GM12892 (cell line): Measurements from ENCODE around the gene GLT1D1.

ENCODE experiments used
- POLR2A ChIP-seq: IDR thresholded peaks from 2 replicates; pipeline ENCODE4 v1.6.1; 2011; ENCODE audit warnings: low read depth, low read length, control low read depth
- POLR2AphosphoS5 ChIP-seq: IDR thresholded peaks from 2 replicates; pipeline ENCODE4 v1.6.1; 2011; ENCODE audit warnings: low read depth, low read length, control low read depth
- TAF1 ChIP-seq: IDR thresholded peaks from 2 replicates; pipeline ENCODE4 v1.6.1; 2011; ENCODE audit warnings: low read depth, mild to moderate bottlenecking, control low read depth, low read length, borderline replicate concordance

DNA sequence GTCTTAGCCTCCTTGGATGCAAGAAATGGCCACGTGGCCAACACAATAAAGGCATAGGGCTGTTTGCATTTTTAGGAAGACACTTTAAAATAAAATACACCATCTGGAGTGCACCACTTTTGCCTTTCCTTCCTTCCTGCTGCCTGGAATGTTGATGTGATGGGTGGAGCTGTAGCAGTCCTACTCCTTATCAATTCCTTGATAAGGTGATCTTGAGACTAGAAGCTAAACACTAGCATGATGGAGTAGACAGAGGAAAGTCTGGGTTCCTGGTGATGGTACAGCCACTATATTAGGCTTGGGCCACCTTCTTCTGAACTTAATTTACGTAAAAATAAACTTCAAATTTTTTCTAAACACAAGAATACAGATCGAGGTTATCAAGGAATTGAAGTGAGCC is 2.9 kb upstream of the GLT1D1 start:
- TF ChIP-seq POLR2AphosphoS5 = no peak
- TF ChIP-seq POLR2A = no peak
- TF ChIP-seq TAF1 = no peak
